H1 (cell line): ENCODE results near the gene GAPT. TPM values are rescaled to one million over a fixed set of nuclear protein-coding genes. Genes with fewer than 3 reads are reported as not detected.

Experiments used
- ASH2L ChIP-seq: fragments of 200-600, 300-600 bp; sonication (generic); IDR thresholded peaks from one replicate; pipeline ENCODE4 v1.7.1; 2017; ENCODE audit warnings: low read length
- SIN3A ChIP-seq, 2 experiments: IDR thresholded peaks in 1 of 2; conservative IDR thresholded peaks in 1 of 2; 2 replicates each; pipeline ENCODE4 v1.6.1; 2011 to 2012; ENCODE audit warnings: low read length in 2 of 2, improper control_type of control experiment in 1 of 2, low read depth in 1 of 2, mild to moderate bottlenecking in 1 of 2
- SP1 ChIP-seq: IDR thresholded peaks from 2 replicates; pipeline ENCODE4 v1.6.1; 2011; ENCODE audit warnings: low read depth, low read length
- SRF ChIP-seq: IDR thresholded peaks from 2 replicates; pipeline ENCODE4 v1.6.1; 2011; ENCODE audit warnings: mild to moderate bottlenecking, low read depth, low read length, moderate library complexity
- TAF1 ChIP-seq: IDR thresholded peaks from 2 replicates; pipeline ENCODE4 v1.6.1; 2011; ENCODE audit warnings: mild to moderate bottlenecking, low read depth, low read length
- YY1 ChIP-seq: IDR thresholded peaks from 2 replicates; pipeline ENCODE4 v1.6.1; 2011; ENCODE audit warnings: low read depth, mild to moderate bottlenecking, low read length
- ZNF274 ChIP-seq: IDR thresholded peaks from 2 replicates; pipeline ENCODE4 v1.7.0; 2012; ENCODE audit warnings: low read length, borderline replicate concordance; ENCODE audit errors: extremely low read depth
- polyA plus RNA-seq, 7 experiments: library from polyadenylated mRNA; depleted of rRNA in 3 of 7; stranded (reverse) in 5 of 7; unstranded in 2 of 7; fragments of >200 nt in 5 of 7; fragments of 200-250 nt in 2 of 7; gene quantifications; 1 replicate in 5 of 7; 2 replicates in 1 of 7; 4 replicates in 1 of 7; pipeline versions ENCODE4 v1.2.1 to v1.2.3, GENCODE V29; 2011 to 2013; ENCODE audit warnings: missing spikeins in 2 of 7, mixed read lengths in 2 of 7
- total RNA-seq: library from RNA; stranded (reverse); fragmentation: NEBNext Ultra II Directional; extraction: Animal tissue kit (Norgen Biotek cat#: 25700); gene quantifications from 2 replicates; pipeline ENCODE4 v1.2.1, GENCODE V29; 2021
- TF ChIP-seq, protein P1 (sequence below): fragments of 300-600 bp; sonication (generic); IDR thresholded peaks from 2 replicates; pipeline ENCODE4 v1.7.1; 2012; ENCODE audit warnings: low read length, moderate library complexity, mild to moderate bottlenecking, inconsistent platforms; ENCODE audit not compliant: insufficient replicate concordance
- TF ChIP-seq, protein P2 (sequence below): IDR thresholded peaks from 2 replicates; pipeline ENCODE4 v1.6.1; 2011; ENCODE audit warnings: low read depth, mild to moderate bottlenecking, low read length; ENCODE audit not compliant: insufficient read depth
- TF ChIP-seq, protein P3 (sequence below): IDR thresholded peaks from 2 replicates; pipeline ENCODE4 v1.6.1; 2012; ENCODE audit warnings: inconsistent platforms

Gene GAPT
- total and polyA plus RNA-seq, 2 of the 8 experiments (the other 6 are each of a cell fraction or from before 2014, with no cell fraction given): not detected

DNA sequence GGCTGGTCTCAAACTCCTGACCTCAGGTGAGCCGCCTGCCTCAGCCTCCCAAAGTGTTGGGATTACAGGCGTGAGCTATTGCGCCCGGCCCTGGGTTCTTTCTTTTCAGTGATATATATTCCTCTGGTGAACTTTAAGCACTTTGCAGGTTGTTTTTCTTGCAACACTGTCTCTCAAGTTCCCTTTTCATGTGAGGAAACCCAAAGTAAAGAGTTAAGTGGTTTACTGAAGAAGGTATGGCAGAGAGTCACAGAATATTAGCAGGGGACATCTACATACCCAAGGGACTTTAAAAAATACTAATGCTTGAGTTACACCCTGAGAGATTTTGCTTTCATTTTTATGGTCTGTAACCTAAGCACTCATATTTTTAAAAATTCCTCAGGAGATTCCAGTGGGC lies 6.7 kb upstream of the GAPT start (continued):
- TF ChIP-seq, protein P1, sequence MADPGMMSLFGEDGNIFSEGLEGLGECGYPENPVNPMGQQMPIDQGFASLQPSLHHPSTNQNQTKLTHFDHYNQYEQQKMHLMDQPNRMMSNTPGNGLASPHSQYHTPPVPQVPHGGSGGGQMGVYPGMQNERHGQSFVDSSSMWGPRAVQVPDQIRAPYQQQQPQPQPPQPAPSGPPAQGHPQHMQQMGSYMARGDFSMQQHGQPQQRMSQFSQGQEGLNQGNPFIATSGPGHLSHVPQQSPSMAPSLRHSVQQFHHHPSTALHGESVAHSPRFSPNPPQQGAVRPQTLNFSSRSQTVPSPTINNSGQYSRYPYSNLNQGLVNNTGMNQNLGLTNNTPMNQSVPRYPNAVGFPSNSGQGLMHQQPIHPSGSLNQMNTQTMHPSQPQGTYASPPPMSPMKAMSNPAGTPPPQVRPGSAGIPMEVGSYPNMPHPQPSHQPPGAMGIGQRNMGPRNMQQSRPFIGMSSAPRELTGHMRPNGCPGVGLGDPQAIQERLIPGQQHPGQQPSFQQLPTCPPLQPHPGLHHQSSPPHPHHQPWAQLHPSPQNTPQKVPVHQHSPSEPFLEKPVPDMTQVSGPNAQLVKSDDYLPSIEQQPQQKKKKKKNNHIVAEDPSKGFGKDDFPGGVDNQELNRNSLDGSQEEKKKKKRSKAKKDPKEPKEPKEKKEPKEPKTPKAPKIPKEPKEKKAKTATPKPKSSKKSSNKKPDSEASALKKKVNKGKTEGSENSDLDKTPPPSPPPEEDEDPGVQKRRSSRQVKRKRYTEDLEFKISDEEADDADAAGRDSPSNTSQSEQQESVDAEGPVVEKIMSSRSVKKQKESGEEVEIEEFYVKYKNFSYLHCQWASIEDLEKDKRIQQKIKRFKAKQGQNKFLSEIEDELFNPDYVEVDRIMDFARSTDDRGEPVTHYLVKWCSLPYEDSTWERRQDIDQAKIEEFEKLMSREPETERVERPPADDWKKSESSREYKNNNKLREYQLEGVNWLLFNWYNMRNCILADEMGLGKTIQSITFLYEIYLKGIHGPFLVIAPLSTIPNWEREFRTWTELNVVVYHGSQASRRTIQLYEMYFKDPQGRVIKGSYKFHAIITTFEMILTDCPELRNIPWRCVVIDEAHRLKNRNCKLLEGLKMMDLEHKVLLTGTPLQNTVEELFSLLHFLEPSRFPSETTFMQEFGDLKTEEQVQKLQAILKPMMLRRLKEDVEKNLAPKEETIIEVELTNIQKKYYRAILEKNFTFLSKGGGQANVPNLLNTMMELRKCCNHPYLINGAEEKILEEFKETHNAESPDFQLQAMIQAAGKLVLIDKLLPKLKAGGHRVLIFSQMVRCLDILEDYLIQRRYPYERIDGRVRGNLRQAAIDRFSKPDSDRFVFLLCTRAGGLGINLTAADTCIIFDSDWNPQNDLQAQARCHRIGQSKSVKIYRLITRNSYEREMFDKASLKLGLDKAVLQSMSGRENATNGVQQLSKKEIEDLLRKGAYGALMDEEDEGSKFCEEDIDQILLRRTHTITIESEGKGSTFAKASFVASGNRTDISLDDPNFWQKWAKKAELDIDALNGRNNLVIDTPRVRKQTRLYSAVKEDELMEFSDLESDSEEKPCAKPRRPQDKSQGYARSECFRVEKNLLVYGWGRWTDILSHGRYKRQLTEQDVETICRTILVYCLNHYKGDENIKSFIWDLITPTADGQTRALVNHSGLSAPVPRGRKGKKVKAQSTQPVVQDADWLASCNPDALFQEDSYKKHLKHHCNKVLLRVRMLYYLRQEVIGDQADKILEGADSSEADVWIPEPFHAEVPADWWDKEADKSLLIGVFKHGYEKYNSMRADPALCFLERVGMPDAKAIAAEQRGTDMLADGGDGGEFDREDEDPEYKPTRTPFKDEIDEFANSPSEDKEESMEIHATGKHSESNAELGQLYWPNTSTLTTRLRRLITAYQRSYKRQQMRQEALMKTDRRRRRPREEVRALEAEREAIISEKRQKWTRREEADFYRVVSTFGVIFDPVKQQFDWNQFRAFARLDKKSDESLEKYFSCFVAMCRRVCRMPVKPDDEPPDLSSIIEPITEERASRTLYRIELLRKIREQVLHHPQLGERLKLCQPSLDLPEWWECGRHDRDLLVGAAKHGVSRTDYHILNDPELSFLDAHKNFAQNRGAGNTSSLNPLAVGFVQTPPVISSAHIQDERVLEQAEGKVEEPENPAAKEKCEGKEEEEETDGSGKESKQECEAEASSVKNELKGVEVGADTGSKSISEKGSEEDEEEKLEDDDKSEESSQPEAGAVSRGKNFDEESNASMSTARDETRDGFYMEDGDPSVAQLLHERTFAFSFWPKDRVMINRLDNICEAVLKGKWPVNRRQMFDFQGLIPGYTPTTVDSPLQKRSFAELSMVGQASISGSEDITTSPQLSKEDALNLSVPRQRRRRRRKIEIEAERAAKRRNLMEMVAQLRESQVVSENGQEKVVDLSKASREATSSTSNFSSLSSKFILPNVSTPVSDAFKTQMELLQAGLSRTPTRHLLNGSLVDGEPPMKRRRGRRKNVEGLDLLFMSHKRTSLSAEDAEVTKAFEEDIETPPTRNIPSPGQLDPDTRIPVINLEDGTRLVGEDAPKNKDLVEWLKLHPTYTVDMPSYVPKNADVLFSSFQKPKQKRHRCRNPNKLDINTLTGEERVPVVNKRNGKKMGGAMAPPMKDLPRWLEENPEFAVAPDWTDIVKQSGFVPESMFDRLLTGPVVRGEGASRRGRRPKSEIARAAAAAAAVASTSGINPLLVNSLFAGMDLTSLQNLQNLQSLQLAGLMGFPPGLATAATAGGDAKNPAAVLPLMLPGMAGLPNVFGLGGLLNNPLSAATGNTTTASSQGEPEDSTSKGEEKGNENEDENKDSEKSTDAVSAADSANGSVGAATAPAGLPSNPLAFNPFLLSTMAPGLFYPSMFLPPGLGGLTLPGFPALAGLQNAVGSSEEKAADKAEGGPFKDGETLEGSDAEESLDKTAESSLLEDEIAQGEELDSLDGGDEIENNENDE: no peak
- TF ChIP-seq, protein P2, sequence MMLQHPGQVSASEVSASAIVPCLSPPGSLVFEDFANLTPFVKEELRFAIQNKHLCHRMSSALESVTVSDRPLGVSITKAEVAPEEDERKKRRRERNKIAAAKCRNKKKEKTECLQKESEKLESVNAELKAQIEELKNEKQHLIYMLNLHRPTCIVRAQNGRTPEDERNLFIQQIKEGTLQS: no peak
- TF ChIP-seq ASH2L (no peak), TAF1 (no peak), SIN3A (conservative IDR thresholded peaks at IDR 0.05 in 1 of 2, IDR thresholded peaks at IDR 0.05 in 1 of 2; ENCODE audit: low read depth in 1 of 2, low read length in 2 of 2) (no peak), YY1 (no peak), SP1 (no peak), SRF (no peak), ZNF274 (no peak)
- TF ChIP-seq, protein P3, sequence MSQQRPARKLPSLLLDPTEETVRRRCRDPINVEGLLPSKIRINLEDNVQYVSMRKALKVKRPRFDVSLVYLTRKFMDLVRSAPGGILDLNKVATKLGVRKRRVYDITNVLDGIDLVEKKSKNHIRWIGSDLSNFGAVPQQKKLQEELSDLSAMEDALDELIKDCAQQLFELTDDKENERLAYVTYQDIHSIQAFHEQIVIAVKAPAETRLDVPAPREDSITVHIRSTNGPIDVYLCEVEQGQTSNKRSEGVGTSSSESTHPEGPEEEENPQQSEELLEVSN: no peak
- TF ChIP-seq, all 59 proteins: peak for 0
